Measurements from ENCODE around the gene MRPS16.

MRPS16 gene

DNA sequence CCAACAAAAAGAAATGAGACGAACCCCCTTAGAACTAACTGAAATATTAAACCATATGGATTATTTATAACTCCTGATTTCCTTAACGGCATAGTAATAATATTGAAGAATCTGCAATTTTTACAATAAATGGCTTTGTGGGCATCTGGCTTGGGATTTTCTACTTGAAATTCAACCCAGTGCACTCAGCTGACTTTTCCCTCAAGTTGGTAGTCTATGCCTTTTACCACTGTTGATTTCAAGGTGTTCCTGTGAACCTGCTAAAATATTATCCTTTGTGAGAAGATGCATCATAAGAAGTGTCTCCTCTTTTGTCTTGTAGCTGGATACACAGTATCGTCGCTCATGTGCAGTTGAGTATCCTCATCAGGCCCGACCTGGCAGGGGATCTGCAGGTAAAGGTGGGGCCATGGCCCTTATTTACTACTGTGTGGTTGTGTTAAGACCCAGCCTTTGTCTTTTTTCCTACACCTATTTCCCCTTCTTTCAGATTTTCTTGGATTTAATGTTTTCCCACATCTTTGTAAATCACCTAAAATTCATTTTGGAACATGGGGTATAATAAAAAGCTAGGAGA is 13.4 kb downstream of the MRPS16 start:
- no peak for DNase-seq

DNA sequence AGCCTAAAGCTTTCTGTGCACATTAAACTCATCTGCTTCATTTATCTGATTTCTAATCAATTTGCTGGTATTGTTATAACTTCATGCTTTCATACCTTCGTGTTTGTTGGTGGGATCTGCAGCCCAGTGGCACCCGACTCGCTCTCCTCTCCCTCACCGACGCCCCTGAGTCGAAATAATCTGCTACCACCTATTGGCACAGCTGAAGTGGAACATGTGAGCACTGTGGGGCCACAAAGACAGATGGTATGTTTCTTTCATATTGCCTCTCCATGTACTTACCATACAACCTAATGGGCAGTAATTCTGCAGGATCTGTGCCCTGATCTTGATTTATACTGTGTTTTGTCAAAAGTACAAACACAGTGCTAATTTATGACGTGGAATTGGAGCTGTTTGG is 17.7 kb downstream of the MRPS16 start:
- no peak for DNase-seq

DNA sequence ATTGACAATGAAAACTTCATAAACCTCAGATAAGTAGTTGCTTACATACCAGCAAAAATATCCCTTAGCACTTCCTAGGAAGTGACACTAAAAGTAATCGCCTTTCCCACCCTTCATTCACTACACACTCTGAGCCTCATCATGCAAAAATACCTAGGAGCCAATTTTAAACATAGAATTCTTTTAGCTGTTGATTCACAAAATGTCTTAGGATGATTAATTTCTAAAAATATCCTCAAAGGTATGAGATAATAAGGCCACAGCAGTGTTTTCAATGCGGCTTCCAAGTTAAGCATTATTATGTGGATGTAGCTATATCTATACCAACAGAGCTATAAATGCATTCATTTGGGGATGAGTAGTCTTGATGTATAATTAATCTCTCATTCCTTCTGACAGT is 18.6 kb downstream of the MRPS16 start:
- DNase-seq: no peak

DNA sequence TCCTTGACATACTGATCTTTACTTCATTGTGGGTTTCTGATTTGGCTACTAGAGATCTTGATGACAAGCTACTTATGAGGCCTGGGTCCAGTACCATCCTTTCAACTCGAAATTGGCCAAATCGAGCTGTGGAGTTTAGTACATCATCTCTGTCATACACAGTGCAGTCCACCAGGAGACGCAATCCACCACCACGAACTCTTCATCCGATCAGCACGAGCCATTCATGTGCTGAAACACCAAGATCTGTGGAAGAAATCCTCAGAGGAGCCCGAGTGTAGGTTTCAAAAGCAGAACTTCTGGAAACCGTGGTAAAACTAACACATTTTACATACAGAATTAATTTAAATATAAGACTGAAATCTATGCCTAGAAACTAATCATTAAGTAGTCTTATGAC is 19.6 kb downstream of the MRPS16 start:
- no peak for DNase-seq

DNA sequence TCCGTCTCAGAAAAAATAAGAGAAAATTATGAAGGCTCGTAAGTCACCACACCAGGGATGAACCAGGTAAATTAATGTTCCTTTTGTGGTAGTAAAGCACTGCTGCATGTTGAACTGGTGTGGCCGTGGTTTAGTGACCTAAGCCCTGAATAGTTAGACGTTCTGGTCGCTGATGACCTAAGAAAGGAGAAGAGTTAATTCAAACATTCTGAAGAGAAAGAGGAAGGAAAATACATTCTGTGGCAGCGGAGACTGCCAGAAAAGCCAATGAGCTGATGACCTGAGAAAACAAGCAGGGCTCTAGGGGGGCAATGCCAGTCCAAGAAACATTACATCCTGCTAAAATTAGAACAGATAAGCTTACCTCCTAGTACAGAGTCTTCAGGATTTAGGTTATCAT is 22.9 kb downstream of the MRPS16 start:
- no peak for DNase-seq

DNA sequence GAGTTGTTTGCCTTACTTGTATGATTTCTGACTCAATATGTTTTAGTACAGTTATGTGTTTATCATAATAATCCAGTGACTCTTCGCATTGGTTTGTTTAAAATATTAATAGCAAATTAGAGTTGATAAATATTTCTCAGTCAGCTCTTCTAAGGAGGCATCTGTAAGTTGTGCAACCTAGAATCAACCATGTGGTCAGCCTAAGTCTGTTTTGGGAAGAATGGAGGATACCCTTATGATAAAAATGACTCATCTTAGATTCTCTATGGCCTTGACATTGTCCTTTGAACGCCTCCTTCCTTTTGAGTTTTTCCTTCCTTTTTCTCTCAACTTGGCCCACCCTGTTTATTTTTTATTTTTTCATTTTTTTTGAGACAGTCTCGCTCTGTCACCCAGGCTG is 24.2 kb downstream of the MRPS16 start:
- no peak for DNase-seq

DNA sequence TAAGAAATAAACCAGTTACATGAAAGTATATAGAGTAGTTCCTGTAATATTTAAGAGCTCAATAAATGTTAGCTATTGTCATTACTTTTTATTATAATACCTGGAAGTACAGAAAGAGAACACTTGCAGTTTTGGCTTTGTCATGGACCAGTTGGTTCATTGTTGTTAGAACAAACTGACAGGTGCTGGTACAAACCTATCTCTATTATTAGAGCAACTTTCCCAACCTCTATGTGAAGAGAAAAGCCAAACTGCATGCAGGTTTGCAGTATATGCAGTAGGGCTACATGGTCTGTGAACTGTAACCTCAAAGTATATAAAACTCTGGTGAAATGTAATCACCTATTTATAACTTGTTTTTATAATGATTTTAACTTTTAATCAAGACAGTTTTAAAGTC is 25.8 kb downstream of the MRPS16 start:
- DNase-seq: no peak

DNA sequence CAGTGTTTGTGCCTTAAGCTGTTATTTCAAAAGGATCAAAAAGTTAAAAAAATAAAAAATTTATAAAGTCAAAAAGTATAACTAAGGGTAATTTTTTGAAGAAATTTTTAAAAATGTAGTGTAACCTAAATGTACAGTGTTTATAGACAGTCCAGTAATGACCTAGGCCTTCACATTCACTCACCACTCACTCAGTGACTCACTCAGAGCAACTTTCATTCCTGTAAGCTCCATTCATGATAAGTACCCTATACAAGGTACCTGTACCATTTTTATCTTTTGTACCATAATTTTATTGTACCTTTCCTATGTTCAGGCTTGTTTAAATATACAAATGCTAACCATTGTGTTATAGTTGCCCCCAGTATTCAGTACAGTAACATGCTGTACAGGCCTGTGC is 26.9 kb downstream of the MRPS16 start:
- no peak for DNase-seq

DNA sequence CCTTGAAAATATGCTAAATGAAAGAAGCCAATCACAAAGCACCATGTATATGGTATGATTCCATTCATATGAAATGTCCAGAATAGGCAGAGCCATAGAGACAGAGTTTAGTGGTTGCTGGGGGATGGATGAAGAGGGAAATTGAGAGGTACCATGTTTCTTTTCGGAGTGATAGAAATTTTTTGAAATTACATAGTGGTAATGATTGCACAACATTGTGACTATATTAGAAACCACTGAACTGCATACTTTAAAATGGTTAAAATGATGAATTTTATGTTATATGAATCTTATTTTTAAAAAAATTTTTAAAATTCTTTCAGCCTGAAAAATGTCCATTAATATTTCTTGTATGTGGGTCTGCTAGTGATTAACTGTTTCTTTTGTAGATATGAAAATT is 31.5 kb downstream of the MRPS16 start:
- no peak for DNase-seq

DNA sequence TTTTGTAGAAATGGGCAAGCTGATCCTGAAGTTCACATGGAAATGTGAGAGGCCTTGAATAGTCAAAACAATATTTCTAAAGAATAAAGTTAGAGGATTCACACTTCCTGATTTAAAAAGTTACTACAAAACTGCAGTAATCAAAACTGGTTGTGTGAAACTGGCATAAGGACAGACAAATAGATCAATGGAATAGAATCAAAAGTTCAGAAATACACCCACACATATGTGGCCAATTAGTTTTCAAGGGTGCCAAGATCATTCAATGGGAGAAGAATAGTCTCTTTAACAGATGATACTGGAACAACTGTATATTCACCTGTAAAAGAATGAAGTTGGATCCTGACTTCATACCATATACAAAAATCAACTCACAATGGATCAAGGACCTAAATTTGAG is 33.1 kb downstream of the MRPS16 start:
- no peak for DNase-seq

DNA sequence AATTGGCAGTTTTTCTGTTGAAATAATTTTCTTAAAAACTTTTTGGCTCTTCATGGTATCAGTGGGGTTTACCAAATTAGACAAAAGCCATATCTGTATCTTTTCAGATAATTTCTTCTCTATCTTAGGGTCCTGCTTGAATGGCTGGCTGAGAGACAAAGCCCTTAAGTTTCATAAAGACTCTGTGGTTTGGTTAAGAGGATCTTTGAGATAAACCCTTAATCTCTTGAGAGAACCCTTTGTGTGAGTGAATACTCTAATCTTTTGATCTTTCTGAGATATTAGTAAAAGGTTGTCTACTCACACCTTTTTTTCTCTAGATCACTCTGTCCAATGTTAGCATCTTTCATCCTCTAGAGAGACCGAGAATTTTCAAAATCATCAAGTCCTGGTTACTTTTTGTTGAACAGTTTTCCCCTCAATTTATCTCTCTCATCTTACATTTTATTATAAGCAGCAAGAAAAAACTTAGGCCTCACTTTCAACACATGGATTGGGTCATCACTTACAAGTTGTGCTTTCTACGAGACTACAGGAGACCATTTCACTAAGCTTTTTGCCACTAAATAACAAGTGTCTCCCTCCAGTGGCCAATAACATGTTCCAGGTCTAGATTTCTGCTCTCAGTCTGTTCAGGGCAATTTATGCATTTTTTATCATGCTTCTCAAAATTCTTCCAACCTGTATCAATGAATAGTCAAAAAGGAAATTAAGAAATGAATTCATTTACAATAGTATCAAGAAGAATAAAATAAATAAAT is 33.8 kb downstream of the MRPS16 start:
- DNase-seq: no peak

DNA sequence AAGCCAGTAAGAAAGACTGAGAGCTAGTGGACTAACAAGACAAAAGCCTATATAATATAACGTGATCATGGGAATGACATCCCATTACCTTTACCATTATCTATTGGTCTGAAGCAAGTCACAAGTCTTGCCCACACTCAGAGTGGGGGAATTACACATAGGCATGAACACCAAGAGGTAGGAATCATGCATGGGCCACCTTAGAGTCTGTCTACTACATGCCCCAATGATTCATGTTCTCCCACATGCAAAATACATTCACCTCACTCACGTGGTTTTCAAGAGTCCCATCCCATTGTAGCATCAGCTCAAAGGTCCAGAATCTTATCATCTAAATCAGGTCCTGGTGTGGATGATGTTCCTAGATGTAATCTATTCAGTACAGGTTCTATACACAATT is 34.8 kb downstream of the MRPS16 start:
- no peak for DNase-seq

DNA sequence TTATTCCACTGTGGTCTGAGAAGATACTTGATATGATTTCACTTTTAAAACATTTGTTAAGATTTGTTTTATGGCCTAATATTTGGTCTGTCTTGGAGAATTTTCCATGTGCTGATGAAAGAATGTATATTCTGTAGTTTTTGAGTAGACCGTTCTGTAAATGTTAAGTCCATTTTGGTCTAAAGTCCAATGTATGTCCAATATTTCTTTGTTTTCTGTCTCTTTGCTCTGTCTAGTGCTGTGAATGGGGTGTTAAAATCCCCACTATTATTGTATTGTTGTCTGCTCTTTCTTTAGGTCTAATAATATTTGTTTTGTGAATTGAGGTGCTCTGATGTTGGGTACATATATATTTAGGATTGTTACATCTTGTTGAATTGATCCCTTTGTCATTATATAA is 36.7 kb downstream of the MRPS16 start:
- DNase-seq: no peak

DNA sequence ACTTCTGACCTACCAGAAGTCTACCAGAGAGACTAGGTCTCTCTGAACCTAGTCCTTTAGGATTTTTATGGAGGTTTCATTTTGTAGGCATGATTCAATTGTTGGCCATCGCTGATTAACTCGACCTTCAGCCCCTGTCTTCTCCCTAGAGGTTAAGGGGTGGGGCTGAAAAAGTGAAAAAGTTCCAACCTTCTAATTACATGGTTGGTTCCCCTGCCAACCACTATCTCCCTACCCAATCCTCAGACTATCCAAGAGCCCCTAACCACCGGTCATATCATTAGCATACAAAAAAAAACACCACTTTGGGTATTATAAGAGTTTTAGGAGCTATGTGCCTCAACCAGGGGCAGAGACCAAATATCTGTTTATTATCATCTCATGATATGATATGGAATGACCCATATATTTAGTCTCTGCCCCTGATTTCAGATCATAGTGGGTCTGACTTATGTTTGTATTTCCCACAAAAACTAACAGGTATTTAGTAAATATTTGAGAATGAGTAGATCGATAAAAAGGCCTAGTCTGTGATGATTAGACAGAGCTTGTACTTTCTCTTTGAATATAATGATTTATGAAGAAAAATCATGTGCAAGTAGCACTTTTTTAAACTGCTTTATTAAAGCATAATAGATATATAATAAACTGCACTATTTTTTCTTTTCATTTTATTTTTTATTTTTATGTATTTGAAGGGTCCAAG is 41.2 kb downstream of the MRPS16 start:
- no peak for DNase-seq

DNA sequence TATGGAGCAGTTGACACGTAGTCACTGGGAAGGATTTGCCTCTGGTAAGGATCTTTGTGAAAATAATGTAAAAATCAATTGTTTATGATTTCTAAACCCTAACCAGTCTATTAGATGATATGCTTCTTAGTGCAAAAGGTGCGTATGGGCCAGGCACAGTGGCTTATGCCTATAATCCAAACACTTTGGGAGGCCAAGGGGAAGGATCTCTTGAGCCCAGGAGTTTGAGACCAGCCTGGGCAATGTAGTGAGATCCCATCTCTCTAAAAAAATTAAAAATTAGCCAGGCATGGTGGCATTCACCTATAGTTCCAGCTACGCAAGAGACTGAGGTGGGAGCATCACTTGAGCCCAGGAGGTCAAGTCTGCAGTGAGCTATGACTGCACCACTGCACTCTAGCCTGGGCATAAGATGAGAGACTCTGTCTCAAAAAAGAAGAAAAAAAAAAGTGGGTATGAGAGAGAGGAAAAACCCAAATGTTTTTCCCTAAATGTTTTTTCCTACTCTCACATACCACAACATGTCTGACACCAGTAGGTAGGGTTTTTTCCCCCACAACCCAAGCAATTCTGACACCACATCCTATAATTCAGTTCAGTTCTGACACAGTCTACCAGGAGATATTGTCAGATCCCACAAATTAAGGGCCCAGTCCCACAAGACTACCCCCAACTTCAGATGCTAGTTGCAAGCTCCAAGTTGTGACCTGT is 41.9 kb downstream of the MRPS16 start:
- no peak for DNase-seq

DNA sequence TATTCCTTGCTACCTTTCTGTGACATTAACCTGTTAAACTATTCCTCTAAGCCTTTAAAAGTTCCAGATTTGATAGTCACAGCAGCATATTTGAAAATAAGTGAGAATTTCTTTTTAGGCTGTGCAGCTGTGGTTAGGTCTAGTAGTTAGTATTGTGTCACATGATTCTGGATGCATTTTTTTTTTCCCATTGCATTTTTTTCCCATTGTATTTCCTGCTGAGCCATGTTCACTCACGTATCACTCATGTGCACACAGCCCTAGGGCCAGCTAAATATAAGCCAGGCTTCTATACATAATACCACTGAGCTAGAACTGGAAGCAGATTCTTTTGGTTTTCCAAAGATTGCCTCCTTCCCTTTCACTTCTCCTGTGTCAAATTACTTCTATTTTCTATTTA is 42.7 kb downstream of the MRPS16 start:
- no peak for DNase-seq

DNA sequence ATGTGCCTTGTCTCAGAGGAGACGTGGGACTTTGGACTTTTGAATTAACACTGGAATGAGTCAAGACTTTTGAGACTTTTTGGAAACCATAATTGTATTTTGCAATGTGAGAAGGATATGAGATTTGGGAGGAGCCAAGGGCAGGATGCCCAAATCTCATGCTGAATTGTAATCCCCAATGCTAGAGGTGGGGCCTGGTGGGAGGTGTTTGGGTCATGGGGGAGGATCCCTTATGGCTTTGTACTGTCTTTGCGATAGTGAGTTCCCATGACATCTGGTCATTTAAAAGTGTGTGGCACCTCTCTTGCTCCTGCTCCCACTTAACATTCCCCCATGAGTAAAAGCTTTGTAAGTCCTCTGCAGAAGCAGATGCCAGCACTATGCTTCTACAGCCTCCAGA is 44.6 kb downstream of the MRPS16 start:
- DNase-seq: no peak

DNA sequence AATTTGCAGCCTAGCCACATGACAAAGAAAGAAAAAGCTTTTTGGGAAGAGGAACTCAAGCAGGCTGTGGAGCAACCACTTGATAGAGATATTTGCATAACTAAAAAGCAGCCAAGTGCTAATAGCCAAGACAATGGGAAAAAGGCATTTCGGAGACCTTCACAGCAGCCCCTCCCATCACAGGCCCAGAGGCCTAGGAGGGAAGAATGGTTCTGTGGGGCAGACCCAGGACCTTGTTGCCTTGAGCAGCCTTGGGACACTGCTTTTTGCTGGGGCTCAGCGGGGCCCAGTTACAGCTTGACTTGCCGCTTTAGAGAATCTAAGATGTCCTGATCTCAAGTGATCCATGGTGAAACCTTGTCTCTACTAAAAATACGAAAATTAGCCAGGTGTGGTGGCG is 46.1 kb downstream of the MRPS16 start:
- DNase-seq: no peak

DNA sequence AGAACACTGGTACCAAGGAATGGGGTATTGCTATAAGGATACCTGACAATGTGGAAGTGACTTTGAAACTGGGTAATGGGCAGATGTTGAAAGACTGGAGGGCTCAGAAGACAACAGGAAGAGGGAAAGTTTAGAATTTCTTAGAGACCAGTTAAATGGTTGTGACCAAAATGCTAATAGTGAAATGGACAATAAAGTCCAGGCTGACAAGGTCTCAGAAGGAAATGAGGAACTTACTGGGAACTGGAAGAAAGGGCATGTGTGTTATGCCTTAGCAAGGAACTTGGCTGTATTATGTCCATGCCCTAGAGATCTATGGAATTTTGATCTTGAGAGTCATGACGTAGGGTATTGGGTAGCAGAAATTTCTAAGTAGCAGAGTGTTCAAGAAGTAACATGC is 46.6 kb downstream of the MRPS16 start:
- DNase-seq: no peak

DNA sequence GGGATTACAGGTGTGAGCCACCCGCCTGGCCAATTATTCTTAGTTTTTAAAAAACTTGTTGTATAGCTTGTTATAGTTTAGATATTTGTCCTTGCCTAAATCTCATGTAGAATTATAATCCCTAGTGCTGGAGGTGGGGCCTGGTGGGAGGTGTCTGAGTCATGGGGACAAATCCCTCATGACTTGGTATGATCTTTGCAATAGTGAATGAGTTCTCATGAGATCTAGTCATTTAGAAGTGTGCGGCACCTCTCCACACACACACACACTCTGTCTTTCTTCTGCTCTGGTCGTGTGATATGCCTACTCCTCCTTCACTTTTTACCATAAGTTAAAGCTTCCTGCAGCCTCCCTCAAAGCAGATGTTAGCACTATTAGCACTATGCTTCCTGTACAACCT is 47.4 kb downstream of the MRPS16 start:
- no peak for DNase-seq
